ENCODE results near the gene COL23A1.
A peak's percentile ranks its signal among the peaks of the same experiment; 100 is the strongest.

Gene COL23A1

GRCh38 chr5:178473854-178474253 lies 116.3 kb downstream of the COL23A1 start:
- DNase-seq = no peak

DNA sequence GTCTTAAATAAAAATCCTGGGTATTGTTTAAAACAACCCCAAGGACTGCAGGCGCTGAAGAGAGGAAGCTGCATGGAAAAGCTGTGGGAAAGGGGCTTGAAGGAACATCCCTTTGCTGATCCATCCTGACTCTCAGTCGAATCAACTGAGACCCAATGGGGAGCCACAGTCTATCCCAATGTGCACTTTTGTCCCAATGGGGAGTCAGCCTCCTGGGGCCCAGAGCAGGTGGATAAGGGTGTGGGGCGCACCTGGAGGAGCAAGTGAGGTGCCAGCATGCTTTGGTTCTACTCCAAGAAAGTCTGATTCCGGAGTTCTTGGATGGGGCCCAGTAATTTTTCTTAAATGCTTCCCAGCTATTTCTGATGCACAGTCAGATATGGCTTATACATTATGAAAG lies 118.1 kb downstream of the COL23A1 start:
- no peak for DNase-seq

DNA sequence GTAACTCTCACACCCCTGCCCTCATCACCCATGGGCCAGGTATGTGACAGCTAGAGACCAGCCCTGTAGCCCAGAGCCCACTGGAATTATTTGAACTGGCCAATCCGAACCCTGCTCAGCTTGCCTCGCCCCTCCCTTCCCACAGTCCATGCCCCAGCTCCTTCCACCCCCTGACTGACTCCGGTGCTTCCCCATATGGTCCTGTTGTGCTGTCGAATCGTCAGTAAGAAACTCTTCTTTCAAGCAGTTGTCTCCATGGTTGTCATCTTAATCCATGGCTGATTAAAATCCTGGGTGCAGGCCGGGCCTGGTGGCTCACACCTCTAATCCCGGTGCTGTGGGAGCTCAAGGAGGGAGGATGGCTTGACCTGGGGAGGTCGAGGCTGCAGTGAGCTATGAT lies 118.5 kb downstream of the COL23A1 start:
- DNase-seq = no peak

- DNase-seq = no peak
Observed at GRCh38 chr5:178470760-178471025, 119.5 kb downstream of the COL23A1 start.

DNA sequence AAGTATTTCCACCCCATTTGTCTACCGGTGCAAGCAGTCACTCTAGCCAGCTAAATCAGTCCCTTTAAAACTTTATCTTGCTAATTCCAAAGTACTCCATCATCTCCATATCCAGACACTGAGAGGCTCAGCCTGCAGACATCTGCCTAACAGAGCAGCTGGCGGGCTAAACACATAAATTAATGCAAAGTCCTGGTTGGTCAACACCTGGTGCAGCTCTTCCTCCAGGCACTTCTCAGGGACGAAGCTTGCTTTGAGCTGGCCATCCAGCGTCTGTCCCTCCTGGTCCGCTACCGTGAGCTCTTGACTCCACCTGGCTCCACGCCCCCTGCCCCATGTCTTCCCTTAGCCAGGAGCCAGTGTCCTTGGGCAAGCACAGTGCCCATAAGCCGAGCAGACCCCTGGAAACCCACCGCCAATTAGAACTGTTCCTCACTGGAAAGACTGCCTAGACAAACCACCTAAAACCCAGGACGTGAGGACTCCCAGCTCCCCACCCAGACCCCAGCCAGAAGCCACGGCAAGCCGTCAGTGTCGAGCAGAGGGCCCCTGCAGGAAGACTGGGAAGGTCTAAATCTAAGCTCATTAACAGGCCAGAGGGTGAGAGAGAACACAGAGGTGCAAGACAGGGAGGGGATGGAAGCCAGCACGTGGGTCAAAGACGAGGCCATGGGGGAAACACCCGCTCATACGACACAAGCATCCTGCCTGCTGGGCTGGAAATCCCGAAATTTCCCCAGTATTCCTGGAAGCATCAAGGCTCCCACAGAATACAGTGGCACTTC lies 120.0 kb downstream of the COL23A1 start:
- no peak for DNase-seq

- no peak for DNase-seq
Observed at GRCh38 chr5:178469011-178469974, 120.9 kb downstream of the COL23A1 start.

- DNase-seq = no peak
Observed at GRCh38 chr5:178468196-178468685, 122.0 kb downstream of the COL23A1 start.

DNA sequence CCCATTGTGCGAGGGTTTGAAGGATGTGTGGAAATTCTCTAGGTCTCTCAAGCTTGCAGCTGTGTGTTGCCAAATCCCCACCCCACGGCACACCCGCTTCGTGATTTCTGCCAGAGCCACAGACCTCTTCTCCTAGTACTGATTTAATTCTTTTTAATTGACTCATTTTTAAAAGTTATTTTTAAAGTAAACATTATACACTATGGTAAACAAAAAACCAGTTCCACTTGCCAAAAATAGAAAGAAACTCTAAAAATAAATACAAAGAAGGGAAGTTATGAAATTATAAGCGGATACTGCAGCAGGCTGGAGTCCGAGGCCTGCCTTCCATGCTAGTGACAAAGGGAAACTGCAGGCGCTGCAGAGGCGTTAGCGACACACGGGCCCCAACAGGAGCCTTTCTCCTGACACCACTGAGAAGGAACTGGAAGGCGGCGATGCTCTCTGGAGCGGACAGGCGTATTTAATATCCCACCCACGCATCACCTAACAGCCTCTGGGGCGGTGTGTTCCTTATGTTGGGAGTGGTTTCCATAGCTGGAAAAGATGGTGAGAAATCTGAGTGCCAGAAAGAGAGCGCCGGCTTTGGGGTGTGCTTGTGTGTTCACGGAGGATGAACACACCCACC lies 122.5 kb downstream of the COL23A1 start:
- DNase-seq = no peak

- DNase-seq = no peak
Observed at GRCh38 chr5:178467205-178467567, 123.0 kb downstream of the COL23A1 start.

GRCh38 chr5:178466342-178466741 lies 123.9 kb downstream of the COL23A1 start:
- no peak for DNase-seq

GRCh38 chr5:178465861-178466288 lies 124.3 kb downstream of the COL23A1 start:
- no peak for DNase-seq

- no peak for DNase-seq
Observed at GRCh38 chr5:178465228-178465860, 124.8 kb downstream of the COL23A1 start.

- no peak for DNase-seq
Observed at GRCh38 chr5:178464431-178465048, 125.7 kb downstream of the COL23A1 start.

DNA sequence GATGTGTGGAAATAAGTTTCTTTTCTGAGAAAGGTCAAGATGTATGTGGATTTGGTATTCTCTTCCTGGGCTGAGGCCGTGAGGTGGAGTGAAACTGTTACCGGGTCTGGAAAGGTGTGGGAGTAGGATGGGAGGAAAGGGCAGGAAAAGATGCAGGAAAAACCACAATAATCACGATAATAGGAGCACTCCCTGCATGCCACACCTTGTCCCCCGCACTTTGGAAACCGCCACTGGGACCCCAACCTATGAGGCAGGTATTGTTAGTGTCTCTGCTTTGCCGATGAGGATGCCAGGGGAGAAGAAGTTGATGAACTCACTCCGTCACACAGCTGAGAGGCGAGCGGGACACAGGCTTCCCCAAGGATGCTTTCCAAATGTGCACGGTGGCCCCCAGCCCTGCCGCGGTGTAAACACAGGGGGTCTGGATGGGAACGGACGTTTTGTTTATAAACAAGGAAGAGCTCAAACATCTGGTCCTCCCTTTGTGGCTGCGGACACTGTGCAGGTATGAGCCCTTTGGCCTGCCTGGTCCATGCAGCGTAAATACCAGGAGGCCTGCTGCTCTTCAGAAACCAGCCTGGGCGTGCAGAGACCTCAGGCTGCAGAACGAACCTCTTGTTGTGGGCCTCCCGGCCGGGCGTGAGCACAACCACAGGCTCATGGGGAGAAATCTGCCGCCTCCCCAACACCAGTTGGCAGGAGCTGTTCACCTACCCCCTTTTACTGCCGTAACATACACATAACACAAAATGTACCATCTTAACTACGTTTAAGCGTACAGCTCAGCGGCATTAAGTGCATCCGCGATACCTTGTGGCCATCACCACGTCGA lies 126.7 kb downstream of the COL23A1 start:
- DNase-seq = no peak

- DNase-seq = no peak
Observed at GRCh38 chr5:178462816-178463215, 127.4 kb downstream of the COL23A1 start.

GRCh38 chr5:178462076-178462475 lies 128.1 kb downstream of the COL23A1 start:
- no peak for DNase-seq

DNA sequence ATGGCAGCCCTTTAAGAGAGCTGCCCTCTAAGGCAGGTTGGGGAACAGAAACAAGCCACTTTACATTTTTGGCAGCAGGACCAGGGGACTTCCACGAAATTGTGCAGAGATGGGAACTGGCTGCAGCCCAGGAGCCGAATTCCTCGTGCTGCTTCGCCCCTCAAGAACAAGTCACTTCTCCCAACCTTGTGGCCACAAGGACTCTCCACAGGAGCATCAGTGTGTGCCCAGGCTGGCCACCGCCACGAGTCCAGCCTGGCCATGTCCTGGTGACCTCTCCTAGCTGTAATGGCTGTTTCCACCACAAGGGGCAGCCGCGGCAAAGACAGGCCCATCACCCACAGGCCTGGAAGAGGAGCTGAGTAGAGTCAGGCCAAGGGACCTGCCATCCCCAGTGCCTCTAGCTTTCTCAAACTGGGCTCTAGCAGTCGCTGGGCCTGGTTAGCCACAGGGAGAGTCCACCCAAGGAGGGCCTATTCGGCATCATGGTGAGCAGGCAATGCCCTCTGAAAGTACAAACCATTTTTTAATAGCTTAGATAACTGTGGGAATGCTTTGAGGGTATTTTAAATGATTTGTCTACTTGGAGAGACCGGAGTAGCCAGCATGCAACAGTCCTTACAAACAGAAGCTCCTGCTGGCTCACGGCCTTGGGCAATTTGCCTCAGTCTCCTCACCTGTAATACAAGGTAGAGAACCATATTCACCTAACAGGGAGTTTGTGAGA lies 129.0 kb downstream of the COL23A1 start:
- DNase-seq = peak in 13 of 14 donors; percentile 4 to 81 (median 55)

DNA sequence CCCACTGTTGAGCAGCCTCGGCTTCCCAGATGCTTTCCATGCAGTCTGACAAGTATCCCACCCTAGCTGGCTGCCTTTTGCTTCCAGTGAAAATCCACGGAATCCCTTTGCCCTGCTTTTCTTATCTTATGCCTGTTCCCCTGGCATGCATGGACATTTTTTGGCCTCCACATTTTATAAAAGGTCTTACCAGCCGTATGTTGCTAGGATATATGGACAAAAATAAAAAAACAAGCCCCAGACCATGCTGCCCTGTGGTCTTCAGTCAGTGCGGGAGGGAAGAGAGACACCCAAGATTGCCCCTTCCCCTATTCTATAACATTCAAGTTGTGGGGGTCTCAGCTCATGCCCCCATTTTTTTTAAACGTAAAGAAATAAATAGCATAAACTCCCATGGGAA lies 129.6 kb downstream of the COL23A1 start:
- no peak for DNase-seq

DNA sequence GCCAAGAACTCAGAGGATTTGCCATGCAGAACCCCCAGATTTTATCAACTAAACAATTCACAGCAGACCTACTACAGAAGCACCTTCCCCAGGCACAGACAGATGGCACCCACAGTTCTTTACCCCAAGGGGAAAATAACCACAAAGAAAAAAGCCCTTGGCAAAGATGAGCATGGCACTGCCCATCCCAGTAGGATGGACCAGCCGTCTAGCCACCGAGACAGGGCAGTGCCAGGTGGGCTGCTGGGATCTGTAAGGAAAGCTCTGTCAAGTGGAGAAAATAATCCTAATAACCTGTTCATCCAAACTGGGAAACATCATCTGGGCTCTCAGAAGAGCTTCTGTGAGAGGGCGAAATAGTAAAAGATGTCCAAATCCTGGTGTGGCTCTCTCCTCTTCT lies 130.0 kb downstream of the COL23A1 start:
- DNase-seq = no peak

- no peak for DNase-seq
Observed at GRCh38 chr5:178458140-178458539, 132.1 kb downstream of the COL23A1 start.

- no peak for DNase-seq
Observed at GRCh38 chr5:178457471-178457870, 132.7 kb downstream of the COL23A1 start.
